Measurements from ENCODE around the gene ARL9.

ARL9 gene

GRCh38 chr4:56552273-56552672 lies 46.7 kb downstream of the ARL9 start:
- H2AFZ ChIP-seq (ENCODE audit: low read depth, low read length), result no peak overlapping the region
- no peak overlapping the region for H3K4me3 ChIP-seq (ENCODE audit: low read depth in 1 of 2, low read length in 2 of 2)
- no peak overlapping the region for H3K27ac ChIP-seq (ENCODE audit: low read length)
- H3K9ac ChIP-seq (ENCODE audit: low read depth, low read length), result no peak overlapping the region
- no peaks in the 10 kb centered on the region for H4K20me1 ChIP-seq (ENCODE audit: insufficient read depth, low read length)
- ATAC-seq (ENCODE audit: insufficient read depth, low read depth), result no peak
- no peaks in the 10 kb centered on the region for H3K9me3 ChIP-seq (ENCODE audit: insufficient read depth, low read length, severe bottlenecking)
- no peaks in the 10 kb centered on the region for H3K36me3 ChIP-seq (ENCODE audit: insufficient read depth, low read length)
- H3K4me1 ChIP-seq (ENCODE audit: insufficient read depth, low read length), result no peaks in the 10 kb centered on the region
- TF ChIP-seq EZH2 (IDR thresholded peaks at IDR 0.05; ENCODE audit: borderline replicate concordance, low read depth, low read length, severe bottlenecking) (no peak), CTCF (IDR thresholded peaks at IDR 0.05; ENCODE audit: borderline replicate concordance, extremely low read depth, low read length, poor library complexity, severe bottlenecking) (no peak)
- H3K27me3 ChIP-seq (ENCODE audit: insufficient read depth, low read length, poor library complexity), result no peaks in the 10 kb centered on the region
- DNase-seq, result no peak
- no peaks in the 10 kb centered on the region for H3K79me2 ChIP-seq (ENCODE audit: insufficient read depth, low read length)
- no peak overlapping the region for H3K4me2 ChIP-seq (ENCODE audit: insufficient read depth, low read length)

GRCh38 chr4:56570041-56570440 lies 64.5 kb downstream of the ARL9 start:
- Histone ChIP-seq H2AFZ (ENCODE audit: low read depth, low read length) (no peak overlapping the region), H3K79me2 (ENCODE audit: insufficient read depth, low read length) (no peaks in the 10 kb centered on the region), H3K4me1 (ENCODE audit: insufficient read depth, low read length) (no peaks in the 10 kb centered on the region), H3K27me3 (ENCODE audit: insufficient read depth, low read length, poor library complexity) (no peaks in the 10 kb centered on the region), H3K27ac (ENCODE audit: low read length) (no peak overlapping the region), H3K9me3 (ENCODE audit: insufficient read depth, low read length, severe bottlenecking) (no peaks in the 10 kb centered on the region), H3K4me3 (ENCODE audit: low read depth in 1 of 2, low read length in 2 of 2) (no peak overlapping the region), H3K36me3 (ENCODE audit: insufficient read depth, low read length) (no peaks in the 10 kb centered on the region), H3K4me2 (ENCODE audit: insufficient read depth, low read length) (no peak overlapping the region), H4K20me1 (ENCODE audit: insufficient read depth, low read length) (no peaks in the 10 kb centered on the region), H3K9ac (ENCODE audit: low read depth, low read length) (no peak overlapping the region)
- no peak for ATAC-seq (ENCODE audit: insufficient read depth, low read depth)
- no peak for DNase-seq
- TF ChIP-seq EZH2 (IDR thresholded peaks at IDR 0.05; ENCODE audit: borderline replicate concordance, low read depth, low read length, severe bottlenecking), result no peak
- TF ChIP-seq CTCF (IDR thresholded peaks at IDR 0.05; ENCODE audit: borderline replicate concordance, extremely low read depth, low read length, poor library complexity, severe bottlenecking), result no peak

Measured in DND-41 (cell line).